B cell (primary cell): ENCODE results near the gene BACH2. TPM values are rescaled to one million over a fixed set of nuclear protein-coding genes. Genes with fewer than 3 reads are reported as not detected.
A peak's percentile ranks its signal among the peaks of the same experiment; 100 is the strongest.
"Not testable (repeated sequence)": the region's sequence is repeated elsewhere in the genome, so short reads cannot be mapped to it uniquely, and the experiment has no call there.

ENCODE experiments used
- ATAC-seq: fragments of 200-7000 bp; cut with Tn5 transposase; one replicate; pipeline ENCODE4 v1.10.0; 2021; ENCODE audit warnings: low read depth, mild to moderate bottlenecking, moderate number of reproducible peaks, moderate library complexity
- CTCF ChIA-PET: fragments of 350-600 bp; sonication (Branson Sonifier 250); formaldehyde crosslinking; loops from one replicate; lab custom pipeline; 2021; ENCODE audit warnings: antibody characterized with exemption, inconsistent platforms; lab: Charles Lee
- POLR2A ChIA-PET: fragments of 350-600 bp; sonication (Branson Sonifier 250); formaldehyde crosslinking; loops from one replicate; lab custom pipeline; 2021; ENCODE audit warnings: antibody characterized with exemption; lab: Charles Lee
- DNase-seq: peaks from one replicate; pipeline ENCODE4 v3.0.0; 2013
- H2AFZ ChIP-seq: 2 replicates; pipeline ENCODE4 v1.6.1; 2012; ENCODE audit warnings: mild to moderate bottlenecking, low read depth, low read length; ENCODE audit not compliant: insufficient read depth, poor library complexity, severe bottlenecking
- H3K27ac ChIP-seq, 2 donors: 1 replicate in 1 of 2; 2 replicates in 1 of 2; pipeline ENCODE4 v1.5.1; 2012 to 2013; ENCODE audit warnings: low read length in 2 of 2, mild to moderate bottlenecking in 2 of 2, moderate library complexity in 1 of 2
- H3K27me3 ChIP-seq, 4 experiments: fragments of 200-600 bp in 1 of 4; sonication (generic) in 1 of 4; replicated peaks in 1 of 4; 1 replicate in 2 of 4; 2 replicates in 2 of 4; pipeline versions ENCODE4 v1.6.1 to v1.7.0; 2013 to 2016; ENCODE audit warnings: low read length in 3 of 4, mild to moderate bottlenecking in 2 of 4, mixed read lengths in 1 of 4, moderate library complexity in 1 of 4; ENCODE audit not compliant: insufficient read depth in 4 of 4, control insufficient read depth in 3 of 4; ENCODE audit errors: control extremely low read depth in 1 of 4
- H3K36me3 ChIP-seq, 2 experiments: replicated peaks in 1 of 2; 1 replicate in 1 of 2; 2 replicates in 1 of 2; pipeline versions ENCODE4 v1.6.1 to v1.7.1; 2013; ENCODE audit warnings: low read length in 1 of 2; ENCODE audit not compliant: insufficient read depth in 2 of 2, control insufficient read depth in 1 of 2; ENCODE audit errors: control extremely low read depth in 1 of 2, extremely low read depth in 1 of 2
- H3K4me1 ChIP-seq, 2 donors: fragments of 200-600 bp in 1 of 2; sonication (generic) in 1 of 2; 1 replicate in 1 of 2; 2 replicates in 1 of 2; pipeline versions ENCODE4 v1.5.1 to v1.6.1; 2013 to 2017; ENCODE audit warnings: low read length in 2 of 2; ENCODE audit not compliant: control insufficient read depth in 2 of 2, insufficient read depth in 2 of 2
- H3K4me2 ChIP-seq: replicated peaks from 2 replicates; pipeline ENCODE3; 2012; ENCODE audit warnings: mild to moderate bottlenecking, low read depth, low read length; ENCODE audit not compliant: poor library complexity, severe bottlenecking
- H3K4me3 ChIP-seq, 5 experiments: fragments of 200-600 bp in 1 of 5; sonication (generic) in 1 of 5; 1 replicate in 3 of 5; 2 replicates in 2 of 5; pipeline versions ENCODE4 v1.5.1 to v1.7.0; 2011 to 2016; ENCODE audit warnings: low read length in 4 of 5, mild to moderate bottlenecking in 4 of 5, low read depth in 2 of 5, control low read depth in 1 of 5, moderate library complexity in 1 of 5; ENCODE audit not compliant: insufficient read depth in 1 of 5; ENCODE audit errors: control extremely low read depth in 1 of 5, extremely low read depth in 1 of 5
- H3K79me2 ChIP-seq: fragments of 200-600 bp; sonication (generic); one replicate; pipeline ENCODE4 v1.6.0; 2016; ENCODE audit warnings: low read length; ENCODE audit not compliant: control insufficient read depth, insufficient read depth
- H3K9ac ChIP-seq: fragments of 200-600 bp; sonication (generic); 2 replicates; pipeline ENCODE4 v1.6.1; 2017; ENCODE audit warnings: mild to moderate bottlenecking, low read length, moderate library complexity
- H3K9me3 ChIP-seq, 3 donors: one replicate each; pipeline versions ENCODE4 v1.6.1 to v1.7.1; 2013; ENCODE audit warnings: low read length in 2 of 3; ENCODE audit not compliant: control insufficient read depth in 2 of 3, insufficient read depth in 1 of 3; ENCODE audit errors: control extremely low read depth in 1 of 3
- H4K20me1 ChIP-seq: 2 replicates; pipeline ENCODE4 v1.6.0; 2012; ENCODE audit warnings: mild to moderate bottlenecking, low read length; ENCODE audit not compliant: insufficient read depth, control insufficient read depth, poor library complexity, severe bottlenecking
- H3K27ac Mint-ChIP-seq: one replicate; pipeline ENCODE4 v1.8.0; 2021; ENCODE audit warnings: mixed read lengths
- H3K27me3 Mint-ChIP-seq: one replicate; pipeline ENCODE4 v1.8.0; 2021; ENCODE audit warnings: mixed read lengths
- H3K4me1 Mint-ChIP-seq: one replicate; pipeline ENCODE4 v1.8.0; 2021; ENCODE audit warnings: mixed read lengths
- H3K4me3 Mint-ChIP-seq: one replicate; pipeline ENCODE4 v1.8.0; 2021; ENCODE audit warnings: mixed read lengths
- H3K9me3 Mint-ChIP-seq: one replicate; pipeline ENCODE4 v1.8.0; 2022; ENCODE audit warnings: mixed read lengths; ENCODE audit not compliant: insufficient read depth
- CTCF ChIP-seq: fragments of 200-600 bp; IDR thresholded peaks from one replicate; pipeline ENCODE4 v1.8.0; 2022; ENCODE audit warnings: antibody characterized with exemption, mild to moderate bottlenecking
- EZH2 ChIP-seq: IDR thresholded peaks from 2 replicates; pipeline ENCODE4 v1.6.1; 2012; ENCODE audit warnings: borderline replicate concordance, low read depth, mild to moderate bottlenecking, moderate library complexity, low read length; ENCODE audit not compliant: insufficient read depth, poor library complexity, severe bottlenecking
- WGBS: methylation state at CpG from one replicate; pipeline ENCODE4 v1.1.5; 2013; ENCODE audit warnings: missing lambda C conversion rate; ENCODE audit not compliant: insufficient coverage; 5-methylcytosine and 5-hydroxymethylcytosine counted together
- intact Hi-C: fragments of 100-400 bp; cut with micrococcal nuclease; formaldehyde crosslinking; loops from one replicate; pipeline ENCODE4 v1.10.0; 2022
- polyA plus RNA-seq: library from polyadenylated mRNA; depleted of rRNA; stranded (reverse); fragments of >200 nt; gene quantifications from 2 replicates; pipeline ENCODE4 v1.2.3, GENCODE V29; 2012
- total RNA-seq, 2 donors: library from RNA; stranded (reverse); fragments of 120-200 nt in 1 of 2; gene quantifications; 1 replicate in 1 of 2; 2 replicates in 1 of 2; pipeline versions ENCODE4 v1.2.3 to v1.2.4, GENCODE V29; 2013 to 2022

BACH2 gene
- total and polyA plus RNA-seq, 2 donors (not counting 1 experiment from before 2014, with no cell fraction given) = 41.1 to 235 TPM

DNA sequence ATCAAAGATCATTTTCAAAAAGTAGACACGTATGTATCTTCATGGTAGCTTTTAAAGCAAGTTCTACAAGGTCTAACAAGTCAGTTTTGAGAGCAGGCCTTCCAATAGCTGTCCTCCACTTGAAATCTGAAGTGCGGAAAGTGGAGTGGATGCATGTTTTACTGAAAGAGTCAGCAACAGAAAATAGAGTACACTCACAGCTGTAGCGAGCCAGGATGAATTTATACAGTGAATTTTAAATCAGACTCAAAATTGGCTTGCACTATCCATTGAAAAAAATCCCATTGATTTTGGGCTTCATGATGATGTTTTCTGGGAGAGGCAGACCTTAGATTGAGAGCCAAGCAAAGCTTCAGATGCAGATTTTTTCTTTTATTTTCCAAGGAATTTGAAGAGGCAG is 321.8 kb downstream of the BACH2 start:
- Mint-ChIP-seq H3K27me3 (no peaks in the 10 kb centered on the region), H3K9me3 (no peaks in the 10 kb centered on the region), H3K4me3 (no peak overlapping the region), H3K4me1 (peaks cover 9% of the 10 kb centered on the region), H3K27ac (no peak overlapping the region)
- Histone ChIP-seq H3K9ac (no peak overlapping the region), H3K27ac (no peak overlapping the region), H3K4me1 (no peaks in the 10 kb centered on the region), H2AFZ (no peak overlapping the region), H3K36me3 (peaks cover 0 to 44% of the 10 kb centered on the region in 2 experiments), H4K20me1 (peaks cover 81% of the 10 kb centered on the region), H3K9me3 (no peaks in the 10 kb centered on the region), H3K79me2 (peaks cover 62% of the 10 kb centered on the region), H3K27me3 (no peaks in the 10 kb centered on the region), H3K4me3 (no peak overlapping the region), H3K4me2 (no peak overlapping the region)
- intact Hi-C loops = no loop called here
- TF ChIP-seq CTCF (no peak), EZH2 (no peak)
- ATAC-seq (no peak), DNase-seq (no peak)
- WGBS = 100% methylated on average over 1 of the region's 3 CpGs
- POLR2A ChIA-PET = no interaction called here
- CTCF ChIA-PET = interaction anchor here (0.9 to 2.7 kb wide), 3 partner anchors 12 to 504 kb away, joined by 3 to 11 read pairs (median 4); no protein-coding TSS in a partner anchor

GRCh38 chr6:89972025-89972381 is 324.6 kb downstream of the BACH2 start:
- 98% methylated on average over 9 of the region's 9 CpGs for WGBS
- Histone ChIP-seq H3K4me2 (no peak overlapping the region), H4K20me1 (peaks cover 73% of the 10 kb centered on the region), H3K4me1 (no peaks in the 10 kb centered on the region), H3K9me3 (no peaks in the 10 kb centered on the region), H3K9ac (no peak overlapping the region), H3K79me2 (peaks cover 54% of the 10 kb centered on the region), H3K27me3 (no peaks in the 10 kb centered on the region), H2AFZ (no peak overlapping the region), H3K4me3 (no peak overlapping the region), H3K27ac (peak overlapping the region in 1 of 2 donors; percentile 13), H3K36me3 (peaks cover 0 to 59% of the 10 kb centered on the region in 2 experiments)
- ChIA-PET CTCF (interaction anchor here (1.5 kb wide), 1 partner anchor 315 kb away, joined by 3 read pairs; no protein-coding TSS in a partner anchor), POLR2A (no interaction called here)
- no peak for ATAC-seq
- Mint-ChIP-seq H3K27me3 (no peaks in the 10 kb centered on the region), H3K27ac (peak overlapping the region; percentile 38), H3K9me3 (no peaks in the 10 kb centered on the region), H3K4me1 (peaks cover 15% of the 10 kb centered on the region), H3K4me3 (no peak overlapping the region)
- TF ChIP-seq CTCF = no peak
- no peak for TF ChIP-seq EZH2
- intact Hi-C loops = no loop called here
- no peak for DNase-seq

GRCh38 chr6:89971338-89972024 is 325.2 kb downstream of the BACH2 start:
- CTCF ChIA-PET = interaction anchor here (1.1 to 3.0 kb wide), 5 partner anchors 15 to 508 kb away, joined by 3 to 14 read pairs (median 4); no protein-coding TSS in a partner anchor
- H3K4me1 ChIP-seq, intact Hi-C loops, H3K9me3 Mint-ChIP-seq, H3K9me3 ChIP-seq, H3K27me3 Mint-ChIP-seq, H2AFZ ChIP-seq, POLR2A ChIA-PET, H3K4me3 Mint-ChIP-seq, H3K9ac ChIP-seq, DNase-seq, ATAC-seq, H3K27me3 ChIP-seq, H3K4me2 ChIP-seq, H3K4me3 ChIP-seq: not testable (repeated sequence)
- Histone ChIP-seq H3K79me2 (peaks cover 56% of the 10 kb centered on the region), H3K36me3 (peaks cover 0 to 65% of the 10 kb centered on the region in 2 experiments), H4K20me1 (peaks cover 74% of the 10 kb centered on the region), H3K27ac (peak overlapping the region in 1 of 2 donors; percentile 33)
- 97% methylated on average over 3 of the region's 9 CpGs for WGBS
- Mint-ChIP-seq H3K27ac (peak overlapping the region; percentile 38), H3K4me1 (peaks cover 17% of the 10 kb centered on the region)
